GM12864 (cell line): Measurements from ENCODE around the gene FURIN.
"Not testable (repeated sequence)": the region's sequence is repeated elsewhere in the genome, so short reads cannot be mapped to it uniquely, and the experiment has no call there.

Experiments
- DNase-seq: peaks from one replicate; pipeline ENCODE4 v3.0.0-alpha.2; 2011; ENCODE audit warnings: low read depth
- H3K4me3 ChIP-seq: 2 replicates; pipeline ENCODE4 v1.5.1; 2011; ENCODE audit warnings: mild to moderate bottlenecking, low read depth, low read length, control low read depth
- CTCF ChIP-seq: IDR thresholded peaks from 2 replicates; pipeline ENCODE4 v1.5.1; 2011; ENCODE audit warnings: low read depth, mild to moderate bottlenecking, moderate library complexity, low read length, control low read depth, inconsistent platforms; ENCODE audit errors: missing control alignments

Gene FURIN

GRCh38 chr15:90845201-90845949 lies 23.0 kb upstream of the FURIN start:
- peak; percentile 73 for DNase-seq
- H3K4me3 ChIP-seq = no peak overlapping the region
- no peak for TF ChIP-seq CTCF

GRCh38 chr15:90849424-90849823 lies 19.0 kb upstream of the FURIN start:
- DNase-seq, H3K4me3 ChIP-seq: not testable (repeated sequence)

- no peak for TF ChIP-seq CTCF
- no peak for DNase-seq
- no peak overlapping the region for H3K4me3 ChIP-seq
Measured at GRCh38 chr15:90851114-90851513, 17.3 kb upstream of the FURIN start.

- H3K4me3 ChIP-seq = no peak overlapping the region
- TF ChIP-seq CTCF = no peak
- no peak for DNase-seq
Measured at GRCh38 chr15:90851940-90852339, 16.4 kb upstream of the FURIN start.

GRCh38 chr15:90855139-90855538 lies 13.2 kb upstream of the FURIN start:
- no peak for DNase-seq
- no peak overlapping the region for H3K4me3 ChIP-seq
- TF ChIP-seq CTCF = no peak

- no peak for TF ChIP-seq CTCF
- DNase-seq = no peak
- no peak overlapping the region for H3K4me3 ChIP-seq
Measured at GRCh38 chr15:90857337-90857736, 11.1 kb upstream of the FURIN start.

GRCh38 chr15:90857883-90858443 lies 10.4 kb upstream of the FURIN start:
- TF ChIP-seq CTCF = no peak
- H3K4me3 ChIP-seq = no peak overlapping the region
- DNase-seq = no peak
